Skeletal muscle tissue (tissue), 4 donors: Measurements from ENCODE around the gene TPGS1. TPM values are rescaled to one million over a fixed set of nuclear protein-coding genes. Genes with fewer than 3 reads are reported as not detected.

ENCODE experiments used
- H3K27ac ChIP-seq: one replicate; pipeline ENCODE4 v1.7.0; 2013; ENCODE audit warnings: mild to moderate bottlenecking, low read depth, low read length, inconsistent platforms
- H3K27me3 ChIP-seq, 3 donors: one replicate each; pipeline ENCODE4 v1.7.0; 2013; ENCODE audit warnings: low read length in 3 of 3; ENCODE audit not compliant: control insufficient read depth in 3 of 3, insufficient read depth in 3 of 3
- H3K36me3 ChIP-seq, 3 donors: one replicate each; pipeline ENCODE4 v1.7.0; 2013; ENCODE audit warnings: low read length in 3 of 3; ENCODE audit not compliant: control insufficient read depth in 3 of 3, insufficient read depth in 3 of 3
- H3K4me1 ChIP-seq, 3 donors: one replicate each; pipeline ENCODE4 v1.7.0; 2013; ENCODE audit warnings: low read length in 3 of 3, mild to moderate bottlenecking in 3 of 3; ENCODE audit not compliant: control insufficient read depth in 3 of 3, insufficient read depth in 3 of 3
- H3K4me3 ChIP-seq, 3 donors: one replicate each; pipeline ENCODE4 v1.7.0; 2013; ENCODE audit warnings: low read length in 3 of 3
- H3K9ac ChIP-seq, 3 donors: one replicate each; pipeline ENCODE4 v1.7.0; 2013; ENCODE audit warnings: low read length in 3 of 3, mild to moderate bottlenecking in 3 of 3, moderate library complexity in 2 of 3, low read depth in 1 of 3
- H3K9me3 ChIP-seq, 3 donors: one replicate each; pipeline ENCODE4 v1.7.0; 2013; ENCODE audit warnings: low read length in 3 of 3; ENCODE audit not compliant: control insufficient read depth in 3 of 3
- total RNA-seq: library from RNA; depleted of rRNA; stranded (reverse); fragments of >200 nt; gene quantifications from one replicate; pipeline ENCODE4 v1.2.3, GENCODE V29; 2014
- donor health status: Osteomylitis.

TPGS1 gene
- total RNA-seq, 1 donor from 2014 or later, result 24.5 TPM

DNA sequence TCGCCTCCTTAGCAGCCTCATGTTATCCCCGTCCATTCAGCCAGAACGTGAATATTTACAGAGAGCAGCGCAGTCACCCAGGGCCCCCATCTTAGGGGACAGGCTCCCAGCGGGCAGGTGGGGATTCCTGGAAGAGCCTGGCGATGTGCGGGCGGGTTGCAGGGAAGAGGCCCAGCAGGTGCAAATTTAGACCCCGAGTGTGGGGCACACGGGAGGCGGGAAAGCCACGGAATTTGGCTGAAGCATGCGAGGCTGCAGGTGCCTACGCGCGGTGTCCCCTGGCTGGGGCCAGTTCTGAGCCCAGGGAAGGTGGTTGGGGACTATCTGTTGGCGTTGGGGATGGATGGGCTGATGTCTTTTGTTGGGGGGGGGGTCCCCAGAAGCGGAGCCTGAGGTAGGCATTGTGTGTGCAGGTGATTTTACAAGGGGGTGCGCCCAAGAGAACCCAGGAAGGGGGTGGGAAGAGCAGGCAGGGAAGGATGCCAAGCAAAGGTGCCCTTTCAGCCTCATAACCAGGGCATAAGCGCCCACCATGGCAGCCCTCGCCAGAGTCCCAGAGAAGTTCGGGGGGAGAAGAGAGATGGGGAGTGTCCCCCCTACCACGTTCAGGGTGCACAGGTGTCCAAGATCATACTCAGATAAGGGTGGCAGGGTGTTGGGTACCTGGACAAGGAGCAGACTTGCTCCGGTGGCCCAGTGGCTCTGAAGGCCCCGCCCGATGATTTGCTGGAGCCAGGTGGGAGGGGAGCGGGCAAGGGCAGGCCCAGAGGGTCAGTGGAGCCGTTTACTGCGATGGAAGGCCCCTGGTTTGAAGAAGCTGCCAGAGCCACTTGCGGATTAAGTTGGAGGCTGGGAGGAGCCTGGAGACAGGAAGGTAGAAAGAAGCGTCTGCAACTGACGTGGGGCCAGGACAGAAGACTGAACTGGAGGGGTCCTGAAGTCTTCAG, 1.2 kb downstream of the TPGS1 start:
- peaks cover 18 to 32% (median 26%) of the 10 kb centered on the region in 3 donors for H3K4me1 ChIP-seq
- H3K27ac ChIP-seq, result no peak overlapping the region
- H3K9ac ChIP-seq, result peak overlapping the region; percentile 66 to 91 (median 88)
- peaks cover 4 to 9% (median 6%) of the 10 kb centered on the region in 3 donors for H3K36me3 ChIP-seq
- H3K9me3 ChIP-seq, result no peaks in the 10 kb centered on the region
- H3K4me3 ChIP-seq, result peak overlapping the region; percentile 87 to 96 (median 92)
- no peaks in the 10 kb centered on the region for H3K27me3 ChIP-seq

DNA sequence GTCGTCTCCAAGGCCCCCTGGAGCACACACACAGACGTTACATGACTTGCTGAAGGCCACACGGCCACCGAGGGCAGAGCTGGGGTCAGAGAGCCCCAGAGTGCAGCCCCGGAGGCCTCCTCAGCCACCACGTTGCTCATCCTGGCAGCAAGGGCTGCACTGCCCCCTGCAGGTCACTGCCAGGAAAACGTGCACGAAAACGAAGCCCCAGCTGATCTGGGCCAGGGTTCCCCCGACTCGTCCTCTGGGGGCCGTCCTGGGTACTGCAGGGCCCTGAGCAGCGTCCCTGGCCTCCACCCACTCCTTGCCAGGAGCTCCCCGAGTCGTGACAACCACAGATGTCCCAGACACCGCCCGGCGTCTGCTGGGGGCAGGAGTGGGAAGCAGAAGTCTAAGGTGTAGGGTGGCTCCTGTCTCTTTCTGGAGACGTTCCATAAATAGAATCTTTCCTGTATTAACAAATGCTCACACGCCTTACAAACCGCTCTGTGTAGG, 3.4 kb downstream of the TPGS1 start:
- Histone ChIP-seq H3K4me3 (peak overlapping the region in 1 of 3 donors; percentile 13), H3K9me3 (no peaks in the 10 kb centered on the region), H3K36me3 (peaks cover 4 to 11% (median 6%) of the 10 kb centered on the region in 3 donors), H3K9ac (peak overlapping the region in 1 of 3 donors; percentile 33), H3K27ac (peak overlapping the region; percentile 36), H3K27me3 (no peaks in the 10 kb centered on the region), H3K4me1 (peaks cover 18 to 32% (median 26%) of the 10 kb centered on the region in 3 donors)

DNA sequence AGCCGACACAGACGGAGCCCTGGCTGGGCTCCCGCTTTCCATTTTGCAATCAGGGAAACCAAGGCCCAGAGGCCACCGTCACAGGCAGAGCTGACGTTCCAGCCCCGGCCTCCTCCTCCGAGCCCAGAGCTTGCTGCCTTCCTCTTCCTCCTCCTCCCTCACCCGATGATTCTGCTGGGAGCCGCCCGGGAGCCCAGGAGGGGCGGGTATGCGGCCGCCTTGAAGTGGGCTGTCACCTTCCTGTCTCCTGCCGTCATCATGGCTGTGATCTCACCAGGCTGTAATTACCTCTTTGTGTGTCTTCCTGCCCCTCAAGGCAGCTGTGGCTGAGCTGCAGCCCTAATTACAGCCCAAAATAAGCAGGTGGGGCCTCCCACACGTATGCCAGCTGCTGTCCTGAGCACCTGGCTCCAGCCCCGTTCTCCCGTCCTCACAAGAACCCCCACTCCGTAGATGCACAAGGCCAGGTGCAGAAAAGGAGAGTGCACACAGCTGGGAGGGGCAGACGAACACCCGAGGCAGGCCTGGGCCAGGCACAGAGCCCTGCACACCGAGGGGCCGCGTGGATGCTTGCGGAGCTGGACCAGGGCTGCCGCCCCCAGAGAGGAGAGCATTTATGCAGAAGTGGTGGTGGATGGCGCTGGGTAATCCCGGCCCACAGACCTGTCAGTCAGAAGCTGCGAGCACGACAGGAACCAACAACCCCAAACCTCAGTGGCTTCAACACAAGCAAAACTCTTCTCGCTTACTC, 4.0 kb downstream of the TPGS1 start:
- Histone ChIP-seq H3K36me3 (peaks cover 4 to 11% (median 6%) of the 10 kb centered on the region in 3 donors), H3K9ac (peak overlapping the region in 1 of 3 donors; percentile 33), H3K9me3 (no peaks in the 10 kb centered on the region), H3K27ac (peak overlapping the region; percentile 36), H3K4me1 (peaks cover 17 to 31% (median 25%) of the 10 kb centered on the region in 3 donors), H3K4me3 (no peak overlapping the region), H3K27me3 (no peaks in the 10 kb centered on the region)

DNA sequence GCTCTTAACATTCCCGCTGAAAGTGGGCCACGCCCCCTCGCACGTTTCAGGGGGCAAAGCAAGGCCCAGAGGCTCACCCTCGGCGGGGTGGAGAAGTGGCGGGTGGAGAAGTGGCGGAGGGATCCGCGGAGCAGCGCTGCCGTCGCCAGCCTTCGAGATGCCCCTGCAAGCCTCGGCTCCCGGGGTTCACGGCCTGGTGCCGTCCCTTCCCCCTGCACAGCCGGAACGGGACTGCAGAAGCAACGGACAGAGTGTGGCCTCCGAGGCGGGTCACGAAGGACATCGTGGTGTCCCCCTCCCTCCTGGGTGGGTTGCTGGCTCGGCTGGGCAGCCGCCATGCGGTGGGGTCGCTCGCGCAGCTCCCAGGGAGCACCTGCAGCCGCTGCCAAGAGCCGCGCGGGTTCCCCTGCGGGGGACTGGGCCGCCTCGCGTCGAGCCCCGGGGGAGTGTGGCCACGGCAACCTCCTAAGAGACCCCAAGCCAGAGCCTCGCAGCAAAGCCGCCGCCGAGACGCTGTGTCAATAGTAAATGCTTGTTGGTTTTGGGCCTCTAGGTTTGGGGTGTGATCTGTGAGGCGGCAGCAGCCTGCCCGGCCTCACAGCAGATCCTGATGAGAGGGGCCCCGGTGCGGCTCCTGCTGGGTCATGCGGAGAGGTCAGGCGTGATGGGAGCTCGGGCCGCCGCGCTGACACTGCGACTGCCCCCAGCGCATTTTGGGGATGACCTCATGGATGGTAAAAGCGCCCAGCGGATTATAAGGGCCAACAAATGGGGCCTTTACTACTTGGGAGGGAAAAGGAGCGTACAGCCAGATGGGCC, 5.5 kb downstream of the TPGS1 start:
- Histone ChIP-seq H3K4me1 (peaks cover 14 to 25% (median 19%) of the 10 kb centered on the region in 3 donors), H3K27ac (no peak overlapping the region)

DNA sequence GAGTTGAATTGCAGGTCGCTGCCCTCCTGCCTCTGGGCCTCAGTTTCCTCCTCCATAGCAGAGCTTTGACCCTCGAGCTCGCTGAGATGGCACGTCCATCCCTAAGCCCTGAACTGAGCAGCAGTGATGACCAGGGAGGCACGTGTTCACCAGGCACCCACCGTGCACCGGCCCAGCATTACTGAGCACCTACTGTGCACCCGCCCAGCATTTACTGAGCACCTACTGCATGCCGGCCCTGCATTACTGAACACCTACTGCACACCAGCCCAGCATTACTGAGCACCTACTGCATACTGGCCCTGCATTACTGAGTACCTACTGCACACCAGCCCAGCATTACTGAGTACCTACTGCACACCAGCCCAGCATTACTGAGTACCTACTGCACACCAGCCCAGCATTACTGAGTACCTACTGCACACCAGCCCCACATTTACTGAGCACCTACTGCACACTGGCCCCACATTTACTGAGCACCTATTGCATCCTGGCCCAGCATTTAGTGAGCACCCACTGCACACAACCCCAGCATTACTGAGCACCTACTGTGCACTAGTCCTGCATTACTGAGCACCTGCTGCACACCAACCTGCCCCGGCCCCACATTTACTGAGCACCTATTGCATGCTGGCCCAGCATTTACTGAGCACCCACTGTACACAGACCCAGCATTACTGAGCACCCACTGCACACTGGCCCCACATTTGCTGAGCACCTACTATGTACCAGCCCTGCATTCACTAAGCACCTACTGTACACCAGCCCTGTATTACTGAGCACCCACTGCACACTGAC, 6.3 kb downstream of the TPGS1 start:
- peak overlapping the region in 1 of 3 donors; percentile 16 for H3K9ac ChIP-seq
- no peaks in the 10 kb centered on the region for H3K27me3 ChIP-seq
- H3K9me3 ChIP-seq, result no peaks in the 10 kb centered on the region
- H3K27ac ChIP-seq, result no peak overlapping the region
- peaks cover 4 to 11% (median 6%) of the 10 kb centered on the region in 3 donors for H3K36me3 ChIP-seq
- no peak overlapping the region for H3K4me3 ChIP-seq
- peaks cover 6 to 17% (median 11%) of the 10 kb centered on the region in 3 donors for H3K4me1 ChIP-seq

More for the DNA sequence above, 5.5 kb downstream of the TPGS1 start:
- H3K4me3 ChIP-seq, result no peak overlapping the region
- no peak overlapping the region for H3K9ac ChIP-seq
- no peaks in the 10 kb centered on the region for H3K9me3 ChIP-seq
- peaks cover 4 to 11% (median 6%) of the 10 kb centered on the region in 3 donors for H3K36me3 ChIP-seq
- no peaks in the 10 kb centered on the region for H3K27me3 ChIP-seq

GRCh38 chr19:514166-514663, 6.9 kb downstream of the TPGS1 start:
- Histone ChIP-seq H3K9ac (no peak overlapping the region), H3K4me1 (peaks cover 3 to 13% (median 10%) of the 10 kb centered on the region in 3 donors), H3K36me3 (peaks cover 4 to 8% (median 6%) of the 10 kb centered on the region in 3 donors), H3K4me3 (no peak overlapping the region), H3K27me3 (no peaks in the 10 kb centered on the region), H3K27ac (no peak overlapping the region), H3K9me3 (no peaks in the 10 kb centered on the region)

GRCh38 chr19:517721-518597, 10.7 kb downstream of the TPGS1 start:
- peaks cover 0 to 3% (median 0%) of the 10 kb centered on the region in 3 donors for H3K36me3 ChIP-seq
- H3K4me3 ChIP-seq, result no peak overlapping the region
- H3K9me3 ChIP-seq, result no peaks in the 10 kb centered on the region
- H3K27me3 ChIP-seq, result no peaks in the 10 kb centered on the region
- no peak overlapping the region for H3K27ac ChIP-seq
- no peak overlapping the region for H3K9ac ChIP-seq
- no peaks in the 10 kb centered on the region for H3K4me1 ChIP-seq

DNA sequence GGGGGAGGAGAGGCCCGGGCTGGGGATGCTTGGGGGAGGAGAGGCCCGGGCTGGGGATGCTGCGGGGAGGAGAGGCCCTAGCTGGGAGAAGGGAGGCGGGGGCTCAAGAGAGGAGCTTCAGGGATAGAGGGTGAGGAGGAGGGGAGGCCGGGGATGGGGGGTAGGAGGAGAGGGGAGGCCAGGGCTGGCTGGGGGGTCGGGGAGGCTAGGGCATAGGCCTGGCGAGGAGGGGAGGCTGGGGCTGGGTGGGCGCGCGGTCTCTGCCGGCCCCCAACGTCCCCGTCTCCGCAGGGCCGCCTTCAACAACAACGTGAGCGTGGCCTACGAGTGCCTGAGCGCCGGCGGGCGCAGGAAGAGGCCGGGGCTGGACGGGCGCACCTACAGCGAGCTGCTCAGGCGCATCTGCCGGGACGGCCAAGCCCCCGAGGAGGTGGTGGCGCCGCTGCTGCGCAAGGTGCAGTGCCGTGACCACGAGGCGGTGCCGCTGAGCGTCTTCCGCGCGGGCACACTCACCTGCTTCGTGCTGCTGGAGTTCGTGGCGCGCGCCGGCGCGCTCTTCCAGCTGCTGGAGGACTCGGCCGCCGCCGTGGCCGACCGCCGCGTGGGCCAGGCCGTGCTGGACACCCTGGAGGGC, 11.4 kb downstream of the TPGS1 start:
- Histone ChIP-seq H3K9ac (no peak overlapping the region), H3K27me3 (no peaks in the 10 kb centered on the region), H3K36me3 (peaks cover 0 to 3% (median 0%) of the 10 kb centered on the region in 3 donors), H3K4me3 (no peak overlapping the region), H3K27ac (no peak overlapping the region), H3K9me3 (no peaks in the 10 kb centered on the region), H3K4me1 (no peaks in the 10 kb centered on the region)
